A673 (cell line): ENCODE measurements around the gene LRRC4C. TPM values are rescaled to one million over a fixed set of nuclear protein-coding genes. Genes with fewer than 3 reads are reported as not detected.

ENCODE experiments used
- BruUV-seq: library from RNA; stranded (reverse); fragments of 400-500 nt; replicated peaks from 2 replicates; lab custom pipeline; 2021; lab: Mats Ljungman, UMichigan
- CTCF ChIA-PET: fragments of 300-600 bp; sonication (Branson Sonifier 250); formaldehyde crosslinking; loops from one replicate; lab custom pipeline; 2022; ENCODE audit warnings: antibody characterized with exemption; lab: Charles Lee
- POLR2A ChIA-PET: fragments of 300-600 bp; sonication (Branson Sonifier 250); formaldehyde crosslinking; loops from one replicate; lab custom pipeline; 2022; ENCODE audit warnings: antibody characterized with exemption; ENCODE audit not compliant: low non-redundant PET; lab: Charles Lee
- DNase-seq: peaks from one replicate; pipeline ENCODE4 v3.0.0-alpha.2; 2015; ENCODE audit warnings: low spot score
- H3K27ac ChIP-seq: fragments of 200-600 bp; sonication (generic); 2 replicates; pipeline ENCODE4 v1.5.1; 2016; ENCODE audit warnings: mixed run types, low read depth, mild to moderate bottlenecking, mixed read lengths, antibody characterized with exemption, low read length; ENCODE audit not compliant: poor library complexity, severe bottlenecking
- H3K27me3 ChIP-seq: fragments of 200-600 bp; sonication (generic); replicated peaks from 2 replicates; pipeline ENCODE4 v1.6.1; 2017; ENCODE audit warnings: mixed run types, low read depth, mild to moderate bottlenecking, mixed read lengths, antibody characterized with exemption, low read length; ENCODE audit not compliant: insufficient read depth, poor library complexity
- H3K36me3 ChIP-seq: fragments of 200-600 bp; sonication (generic); 2 replicates; pipeline ENCODE4 v1.6.1; 2016; ENCODE audit warnings: mixed run types, mild to moderate bottlenecking, mixed read lengths, antibody characterized with exemption, low read length; ENCODE audit not compliant: insufficient read depth, poor library complexity, severe bottlenecking
- H3K4me1 ChIP-seq: fragments of 200-600 bp; sonication (generic); 2 replicates; pipeline ENCODE4 v1.6.1; 2017; ENCODE audit warnings: mixed run types, mild to moderate bottlenecking, mixed read lengths, antibody characterized with exemption, low read length; ENCODE audit not compliant: insufficient read depth, poor library complexity, severe bottlenecking
- H3K4me3 ChIP-seq: fragments of 200-600 bp; sonication (generic); 2 replicates; pipeline ENCODE4 v1.5.1; 2016; ENCODE audit warnings: low read depth, mixed run types, mild to moderate bottlenecking, mixed read lengths, low read length; ENCODE audit not compliant: poor library complexity, severe bottlenecking
- H3K9me3 ChIP-seq: fragments of 200-600 bp; sonication (generic); 2 replicates; pipeline ENCODE4 v1.6.1; 2016; ENCODE audit warnings: mixed run types, low read depth, mild to moderate bottlenecking, mixed read lengths, antibody characterized with exemption, low read length; ENCODE audit not compliant: poor library complexity, severe bottlenecking
- CTCF ChIP-seq: fragments of 300-800, 200-600 bp; sonication (generic); conservative IDR thresholded peaks from 2 replicates; pipeline ENCODE4 v1.5.1; 2017; ENCODE audit warnings: low read depth, mild to moderate bottlenecking, antibody characterized with exemption, low read length, moderate library complexity, mixed read lengths
- EZH2 ChIP-seq: fragments of 200-600 bp; sonication (generic); IDR thresholded peaks from 2 replicates; pipeline ENCODE4 v1.6.1; 2017; ENCODE audit warnings: borderline replicate concordance, low read depth, mild to moderate bottlenecking, mixed read lengths, antibody characterized with exemption, low read length; ENCODE audit not compliant: poor library complexity, severe bottlenecking
- intact Hi-C: fragments of 100-400 bp; cut with micrococcal nuclease; formaldehyde crosslinking; loops from one replicate; pipeline ENCODE4 v1.10.0; 2022; ENCODE audit not compliant: unreplicated experiment
- total RNA-seq: library from RNA; stranded (reverse); gene quantifications from 2 replicates; pipeline ENCODE4 v1.2.3, GENCODE V29; 2021

LRRC4C gene
- total RNA-seq, 1 experiment from 2014 or later = 38.3 TPM

- BruUV-seq = no TSS peak
- no peaks in the 10 kb centered on the region for H3K4me1 ChIP-seq
- no peak for TF ChIP-seq EZH2
- DNase-seq = no peak
- H3K4me3 ChIP-seq = no peak overlapping the region
- CTCF ChIA-PET = no interaction called here
- no peak overlapping the region for H3K27ac ChIP-seq
- H3K36me3 ChIP-seq = no peaks in the 10 kb centered on the region
- no peaks in the 10 kb centered on the region for H3K27me3 ChIP-seq
- POLR2A ChIA-PET = no interaction called here
- intact Hi-C loops = no loop called here
- H3K9me3 ChIP-seq = peaks cover 3% of the 10 kb centered on the region
Observed at GRCh38 chr11:40686765-40687164, 772.7 kb downstream of the LRRC4C start.

- H3K4me3 ChIP-seq = no peak overlapping the region
- no TSS peak for BruUV-seq
- H3K27me3 ChIP-seq = no peaks in the 10 kb centered on the region
- ChIA-PET POLR2A (no interaction called here), CTCF (no interaction called here)
- H3K4me1 ChIP-seq = no peaks in the 10 kb centered on the region
- no peak overlapping the region for H3K27ac ChIP-seq
- TF ChIP-seq EZH2 (no peak), CTCF (0 out of 2 replicates have a peak, but pooled peaks have one; percentile 15)
- H3K9me3 ChIP-seq = peaks cover 3% of the 10 kb centered on the region
- intact Hi-C loops = no loop called here
- no peak for DNase-seq
- H3K36me3 ChIP-seq = no peaks in the 10 kb centered on the region
Observed at GRCh38 chr11:40683010-40683409, 776.4 kb downstream of the LRRC4C start.

GRCh38 chr11:40679276-40679675, 780.2 kb downstream of the LRRC4C start:
- TF ChIP-seq CTCF = no peak
- ChIA-PET CTCF (no interaction called here), POLR2A (no interaction called here)
- no peaks in the 10 kb centered on the region for H3K36me3 ChIP-seq
- no TSS peak for BruUV-seq
- no peaks in the 10 kb centered on the region for H3K4me1 ChIP-seq
- H3K9me3 ChIP-seq = peaks cover 7% of the 10 kb centered on the region
- no peaks in the 10 kb centered on the region for H3K27me3 ChIP-seq
- no peak overlapping the region for H3K4me3 ChIP-seq
- no peak for DNase-seq
- no peak overlapping the region for H3K27ac ChIP-seq
- intact Hi-C loops = no loop called here

GRCh38 chr11:40647295-40647694, 812.2 kb downstream of the LRRC4C start:
- TF ChIP-seq EZH2 (no peak), CTCF (no peak)
- Histone ChIP-seq H3K27me3 (no peaks in the 10 kb centered on the region), H3K4me1 (no peaks in the 10 kb centered on the region), H3K36me3 (no peaks in the 10 kb centered on the region), H3K4me3 (no peak overlapping the region), H3K9me3 (peaks cover 20% of the 10 kb centered on the region), H3K27ac (no peak overlapping the region)
- DNase-seq = no peak
- intact Hi-C loops = no loop called here
- CTCF ChIA-PET = no interaction called here
- POLR2A ChIA-PET = no interaction called here
- no TSS peak for BruUV-seq
